GM12878 (cell line): Measurements from ENCODE around the gene FBXW8. TPM values are rescaled to one million over a fixed set of nuclear protein-coding genes. Genes with fewer than 3 reads are reported as not detected.

Experiments used
- ATAC-seq: fragments of 200-7000 bp; cut with Tn5 transposase; 3 replicates; pipeline ENCODE4 v1.9.1; 2020; ENCODE audit warnings: mild to moderate bottlenecking, moderate library complexity
- BruUV-seq: library from RNA; stranded (reverse); fragments of 400-500 nt; replicated peaks from 2 replicates; lab custom pipeline; 2021; lab: Mats Ljungman, UMichigan
- CTCF ChIA-PET: fragments of 300-600 bp; sonication (Branson Sonifier 250); formaldehyde crosslinking; extraction: SDS; loops from one replicate; lab custom pipeline; 2021; ENCODE audit warnings: inconsistent platforms; lab: Yijun Ruan, JAX
- POLR2A ChIA-PET: fragments of 350-600 bp; formaldehyde crosslinking; extraction: SDS; loops from one replicate; lab custom pipeline; 2021; ENCODE audit warnings: inconsistent platforms; lab: Charles Lee
- RAD21 ChIA-PET: fragments of 300-600 bp; sonication (Branson Sonifier 250); formaldehyde crosslinking; loops from one replicate; lab custom pipeline; 2023; ENCODE audit warnings: antibody characterized with exemption; ENCODE audit not compliant: unreplicated experiment; lab: Charles Lee
- SMC1A ChIA-PET: fragments of 300-600 bp; sonication (Branson Sonifier 250); formaldehyde crosslinking; loops from one replicate; lab custom pipeline; 2023; ENCODE audit not compliant: unreplicated experiment, uncharacterized antibody; lab: Charles Lee
- DNase-seq: peaks from one replicate; pipeline ENCODE4 v3.0.0-alpha.2; 2011; ENCODE audit warnings: low read depth, low spot score
- FAIRE-seq: peaks from 3 replicates; lab custom pipeline; 2011; peaks lifted over from hg19 to GRCh38; lab: Jason Lieb, UNC
- H2AFZ ChIP-seq: 2 replicates; pipeline ENCODE4 v1.6.0; 2011; ENCODE audit warnings: low read depth, low read length, control low read depth; ENCODE audit not compliant: control insufficient read depth
- H3K27ac ChIP-seq: 2 replicates; pipeline ENCODE4 v1.5.1; 2011; ENCODE audit warnings: control low read depth; ENCODE audit not compliant: control insufficient read depth, insufficient read depth
- H3K27me3 ChIP-seq, 2 experiments: replicated peaks in 1 of 2; 2 replicates each; pipeline versions ENCODE4 v1.6.0 to v1.6.1; 2011; ENCODE audit warnings: low read length in 1 of 2; ENCODE audit not compliant: control insufficient read depth in 2 of 2, insufficient read depth in 2 of 2
- H3K36me3 ChIP-seq, 2 experiments: 2 replicates each; pipeline ENCODE4 v1.5.1; 2011; ENCODE audit warnings: low read length in 1 of 2; ENCODE audit not compliant: control insufficient read depth in 2 of 2, insufficient read depth in 2 of 2
- H3K4me1 ChIP-seq: 2 replicates; pipeline ENCODE4 v1.6.1; 2011; ENCODE audit warnings: mild to moderate bottlenecking, low read length, moderate library complexity, mixed read lengths; ENCODE audit not compliant: control insufficient read depth, insufficient read depth
- H3K4me2 ChIP-seq: 2 replicates; pipeline ENCODE4 v1.6.0; 2011; ENCODE audit warnings: control low read depth; ENCODE audit not compliant: control insufficient read depth, insufficient read depth
- H3K4me3 ChIP-seq: fragments of 200-600 bp; sonication (generic); 2 replicates; pipeline ENCODE4 v1.5.1; 2016
- H3K79me2 ChIP-seq: 2 replicates; pipeline ENCODE4 v1.6.0; 2011; ENCODE audit warnings: low read length; ENCODE audit not compliant: control insufficient read depth, insufficient read depth
- H3K9ac ChIP-seq: 2 replicates; pipeline ENCODE4 v1.8.0; 2011; ENCODE audit warnings: low read length, control low read depth, mixed read lengths; ENCODE audit not compliant: control insufficient read depth, insufficient read depth
- H3K9me3 ChIP-seq: replicated peaks from 3 replicates; pipeline ENCODE4 v1.5.1; 2011; ENCODE audit warnings: mild to moderate bottlenecking, low read length; ENCODE audit not compliant: control insufficient read depth, insufficient read depth
- H4K20me1 ChIP-seq: 2 replicates; pipeline ENCODE4 v1.6.0; 2011; ENCODE audit not compliant: control insufficient read depth, insufficient read depth
- HDAC6 ChIP-seq: fragments of 200-600 bp; sonication (generic); IDR thresholded peaks from one replicate; pipeline ENCODE4 v1.8.0; 2017; ENCODE audit warnings: antibody characterized with exemption; ENCODE audit not compliant: unreplicated experiment
- KLF5 ChIP-seq: fragments of 450-650 bp; IDR thresholded peaks from 2 replicates; pipeline ENCODE4 v1.6.1; 2014; ENCODE audit warnings: mild to moderate bottlenecking; ENCODE audit not compliant: partially characterized antibody
- MEF2B ChIP-seq: fragments of 450-650 bp; IDR thresholded peaks from 2 replicates; pipeline ENCODE4 v1.6.1; 2018; ENCODE audit warnings: mild to moderate bottlenecking, moderate library complexity; ENCODE audit not compliant: partially characterized antibody, poor library complexity, severe bottlenecking
- MYB ChIP-seq: fragments of 150-350 bp; IDR thresholded peaks from 2 replicates; pipeline ENCODE4 v1.6.1; 2014; ENCODE audit warnings: mild to moderate bottlenecking, low read depth, low read length, borderline replicate concordance
- MYC ChIP-seq: IDR thresholded peaks from 2 replicates; pipeline ENCODE4 v1.6.1; 2011; ENCODE audit warnings: mild to moderate bottlenecking, low read length, moderate library complexity, inconsistent platforms; ENCODE audit not compliant: insufficient read depth, insufficient replicate concordance, insufficient read length, severe bottlenecking
- NFIC ChIP-seq: IDR thresholded peaks from 2 replicates; pipeline ENCODE4 v1.6.1; 2012; ENCODE audit warnings: low read depth, mild to moderate bottlenecking, inconsistent platforms, low read length, moderate library complexity
- NR2F1 ChIP-seq: fragments of 450-650 bp; conservative IDR thresholded peaks from 2 replicates; pipeline ENCODE4 v1.6.1; 2017; ENCODE audit warnings: mild to moderate bottlenecking
- PAX8 ChIP-seq: fragments of 450-650 bp; IDR thresholded peaks from 2 replicates; pipeline ENCODE4 v1.6.1; 2017; ENCODE audit warnings: mild to moderate bottlenecking, moderate library complexity
- SMARCA5 ChIP-seq: fragments of 450-650 bp; IDR thresholded peaks from 2 replicates; pipeline ENCODE4 v1.6.1; 2017; ENCODE audit warnings: mild to moderate bottlenecking
- SRF ChIP-seq, 2 experiments: IDR thresholded peaks; 2 replicates each; pipeline ENCODE4 v1.6.1; 2011; ENCODE audit warnings: low read depth in 2 of 2, low read length in 2 of 2, mild to moderate bottlenecking in 1 of 2, moderate library complexity in 1 of 2
- SUPT20H ChIP-seq: IDR thresholded peaks from 2 replicates; pipeline ENCODE4 v1.6.1; 2011; ENCODE audit warnings: low read depth, mild to moderate bottlenecking, low read length, moderate library complexity, borderline replicate concordance; ENCODE audit not compliant: control insufficient read depth
- TCF12 ChIP-seq: IDR thresholded peaks from 2 replicates; pipeline ENCODE4 v1.6.1; 2011; ENCODE audit warnings: low read depth, mild to moderate bottlenecking, low read length
- TCF7 ChIP-seq: IDR thresholded peaks from 2 replicates; pipeline ENCODE4 v1.6.1; 2014; ENCODE audit warnings: antibody characterized with exemption, borderline replicate concordance
- WGBS: methylation state at CpG from one replicate; pipeline ENCODE4 v1.1.6; 2016; ENCODE audit warnings: low lambda C conversion rate; ENCODE audit not compliant: insufficient replicate concordance, insufficient coverage; ENCODE audit errors: missing lambda C conversion rate; 5-methylcytosine and 5-hydroxymethylcytosine counted together
- in situ Hi-C: fragments of 300-500 bp; cut with MboI; formaldehyde crosslinking; loops from 9 replicates; pipeline ENCODE4 v1.14.3; 2018; ENCODE audit warnings: mixed read lengths
- intact Hi-C: fragments of 100-400 bp; cut with micrococcal nuclease; formaldehyde crosslinking; loops from one replicate; pipeline ENCODE4 v1.14.2; 2022; ENCODE audit not compliant: unreplicated experiment
- polyA plus RNA-seq, 11 experiments: library from polyadenylated mRNA; depleted of rRNA in 4 of 11; unstranded in 6 of 11; stranded (reverse) in 5 of 11; fragments of >200 nt; fragmentation: Nextera tagmentation in 4 of 11; fragmentation: Illumina TruSeq in 1 of 11; extraction: Ambion mirVana in 4 of 11; extraction: Trizol in 1 of 11; gene quantifications; 1 replicate in 1 of 11; 2 replicates in 10 of 11; pipeline versions ENCODE4 v1.2.1 to v1.2.3, GENCODE V29; 2011 to 2016; ENCODE audit warnings: inconsistent platforms in 2 of 11, missing spikeins in 2 of 11, low read depth in 1 of 11
- total RNA-seq, 4 experiments: library from RNA; depleted of rRNA in 3 of 4; stranded (reverse); fragments of >200 nt in 3 of 4; fragmentation: Illumina TruSeq in 1 of 4; extraction: Trizol in 1 of 4; gene quantifications; 2 replicates each; pipeline versions ENCODE4 v1.2.1 to v1.2.3, GENCODE V29; 2013 to 2021
- TF ChIP-seq, protein P1 (sequence below): fragments of 450-650 bp; IDR thresholded peaks from 2 replicates; pipeline ENCODE4 v1.6.1; 2017; ENCODE audit warnings: mild to moderate bottlenecking, low read depth, inconsistent platforms; ENCODE audit not compliant: poor library complexity, severe bottlenecking
- TF ChIP-seq, protein P2 (sequence below): IDR thresholded peaks from 2 replicates; pipeline ENCODE4 v1.6.1; 2011; ENCODE audit warnings: mild to moderate bottlenecking, low read depth, low read length, moderate library complexity; ENCODE audit not compliant: insufficient replicate concordance
- TF ChIP-seq, protein P3 (sequence below): IDR thresholded peaks from 2 replicates; pipeline ENCODE4 v1.6.1; 2011; ENCODE audit warnings: low read depth, mild to moderate bottlenecking, low read length, moderate library complexity, borderline replicate concordance; ENCODE audit errors: extremely low read depth
- TF ChIP-seq, protein P4 (sequence below): fragments of 450-650 bp; IDR thresholded peaks from 2 replicates; pipeline ENCODE4 v1.6.1; 2014; ENCODE audit warnings: mild to moderate bottlenecking

The FBXW8 gene
- total and polyA plus RNA-seq, 10 of the 15 experiments (the other 5 are each of a cell fraction or from before 2014, with no cell fraction given) = 0.49 to 7.5 (median 4.4) TPM

DNA sequence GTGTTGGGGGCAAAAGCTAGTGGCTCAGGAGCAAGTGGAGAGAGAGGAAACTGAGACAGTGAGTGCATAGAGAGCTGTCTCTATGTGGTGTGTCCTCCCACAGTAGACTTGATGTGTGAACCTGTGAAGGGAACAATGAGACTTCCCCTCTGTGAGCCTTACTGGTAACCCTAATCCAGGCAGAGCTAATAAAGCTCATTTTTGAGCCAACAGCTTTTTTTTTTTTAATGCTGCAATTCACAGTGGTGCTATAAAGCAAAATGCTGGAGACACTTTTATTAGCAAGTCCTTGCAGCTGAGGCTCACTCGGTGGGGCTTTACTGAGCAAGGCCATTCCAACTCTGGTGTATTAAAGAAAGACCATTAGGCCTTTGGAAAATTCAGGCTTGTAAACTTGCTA lies 26.9 kb downstream of the FBXW8 start (continued):
- TF ChIP-seq MEF2B = no peak
- TF ChIP-seq, protein P1, sequence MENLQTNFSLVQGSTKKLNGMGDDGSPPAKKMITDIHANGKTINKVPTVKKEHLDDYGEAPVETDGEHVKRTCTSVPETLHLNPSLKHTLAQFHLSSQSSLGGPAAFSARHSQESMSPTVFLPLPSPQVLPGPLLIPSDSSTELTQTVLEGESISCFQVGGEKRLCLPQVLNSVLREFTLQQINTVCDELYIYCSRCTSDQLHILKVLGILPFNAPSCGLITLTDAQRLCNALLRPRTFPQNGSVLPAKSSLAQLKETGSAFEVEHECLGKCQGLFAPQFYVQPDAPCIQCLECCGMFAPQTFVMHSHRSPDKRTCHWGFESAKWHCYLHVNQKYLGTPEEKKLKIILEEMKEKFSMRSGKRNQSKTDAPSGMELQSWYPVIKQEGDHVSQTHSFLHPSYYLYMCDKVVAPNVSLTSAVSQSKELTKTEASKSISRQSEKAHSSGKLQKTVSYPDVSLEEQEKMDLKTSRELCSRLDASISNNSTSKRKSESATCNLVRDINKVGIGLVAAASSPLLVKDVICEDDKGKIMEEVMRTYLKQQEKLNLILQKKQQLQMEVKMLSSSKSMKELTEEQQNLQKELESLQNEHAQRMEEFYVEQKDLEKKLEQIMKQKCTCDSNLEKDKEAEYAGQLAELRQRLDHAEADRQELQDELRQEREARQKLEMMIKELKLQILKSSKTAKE = no peak
- no peak for TF ChIP-seq MYB

DNA sequence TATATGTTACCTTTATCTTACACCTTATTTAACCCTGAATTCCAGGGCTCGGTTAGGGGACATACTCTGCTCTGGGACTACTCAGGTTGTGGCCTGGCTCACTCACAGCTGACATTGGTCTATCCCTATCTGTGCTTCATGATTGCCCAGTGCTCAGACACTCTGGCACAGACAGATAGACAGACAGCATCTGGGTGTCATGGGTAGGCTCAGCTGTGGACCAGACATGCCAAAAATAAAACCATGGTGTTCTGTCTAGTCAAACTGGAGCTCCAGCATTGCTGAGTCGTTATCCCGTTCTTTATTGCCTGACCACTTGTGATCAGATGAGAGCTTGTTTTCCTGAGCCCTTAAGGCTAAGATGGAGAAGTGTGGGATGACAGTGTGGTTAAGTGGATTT lies 29.0 kb downstream of the FBXW8 start:
- intact Hi-C loops (no loop called here), in situ Hi-C loops (no loop called here)
- no peak for DNase-seq
- Histone ChIP-seq H3K4me3 (no peak overlapping the region), H3K79me2 (no peaks in the 10 kb centered on the region), H2AFZ (no peak overlapping the region), H4K20me1 (no peaks in the 10 kb centered on the region; the same call in 1 of the 2 replicates), H3K27me3 (no peaks in the 10 kb centered on the region), H3K4me1 (no peaks in the 10 kb centered on the region), H3K9ac (no peak overlapping the region), H3K27ac (no peak overlapping the region), H3K36me3 (peaks cover 0 to 3% of the 10 kb centered on the region in 2 experiments; a peak in 1 of 4 replicates), H3K4me2 (no peak overlapping the region), H3K9me3 (peaks cover 7% of the 10 kb centered on the region; the same call in 2 of the 3 replicates)
- SMC1A ChIA-PET = no interaction called here
- POLR2A ChIA-PET = no interaction called here
- CTCF ChIA-PET = interaction anchor here (0.6 to 1.1 kb wide), 2 partner anchors 19 to 938 kb away, joined by 3 to 5 read pairs; no protein-coding TSS in a partner anchor
- no peak for ATAC-seq
- FAIRE-seq = no peak
- no TSS peak for BruUV-seq
- RAD21 ChIA-PET = no interaction called here
- 86% methylated on average over 3 of the region's 3 CpGs for WGBS
- TF ChIP-seq HDAC6 (no peak), KLF5 (no peak), MYC (no peak), PAX8 (no peak), TCF12 (no peak), NFIC (no peak), TCF7 (no peak), SMARCA5 (no peak), SRF (IDR thresholded peaks at IDR 0.05; ENCODE audit: low read depth in 2 of 2, low read length in 2 of 2) (no peak), NR2F1 (no peak), SUPT20H (no peak)
- TF ChIP-seq, protein P2, sequence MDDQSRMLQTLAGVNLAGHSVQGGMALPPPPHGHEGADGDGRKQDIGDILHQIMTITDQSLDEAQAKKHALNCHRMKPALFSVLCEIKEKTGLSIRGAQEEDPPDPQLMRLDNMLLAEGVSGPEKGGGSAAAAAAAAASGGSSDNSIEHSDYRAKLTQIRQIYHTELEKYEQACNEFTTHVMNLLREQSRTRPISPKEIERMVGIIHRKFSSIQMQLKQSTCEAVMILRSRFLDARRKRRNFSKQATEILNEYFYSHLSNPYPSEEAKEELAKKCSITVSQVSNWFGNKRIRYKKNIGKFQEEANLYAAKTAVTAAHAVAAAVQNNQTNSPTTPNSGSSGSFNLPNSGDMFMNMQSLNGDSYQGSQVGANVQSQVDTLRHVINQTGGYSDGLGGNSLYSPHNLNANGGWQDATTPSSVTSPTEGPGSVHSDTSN = no peak
- TF ChIP-seq, protein P3, sequence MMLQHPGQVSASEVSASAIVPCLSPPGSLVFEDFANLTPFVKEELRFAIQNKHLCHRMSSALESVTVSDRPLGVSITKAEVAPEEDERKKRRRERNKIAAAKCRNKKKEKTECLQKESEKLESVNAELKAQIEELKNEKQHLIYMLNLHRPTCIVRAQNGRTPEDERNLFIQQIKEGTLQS = no peak
- TF ChIP-seq, protein P4, sequence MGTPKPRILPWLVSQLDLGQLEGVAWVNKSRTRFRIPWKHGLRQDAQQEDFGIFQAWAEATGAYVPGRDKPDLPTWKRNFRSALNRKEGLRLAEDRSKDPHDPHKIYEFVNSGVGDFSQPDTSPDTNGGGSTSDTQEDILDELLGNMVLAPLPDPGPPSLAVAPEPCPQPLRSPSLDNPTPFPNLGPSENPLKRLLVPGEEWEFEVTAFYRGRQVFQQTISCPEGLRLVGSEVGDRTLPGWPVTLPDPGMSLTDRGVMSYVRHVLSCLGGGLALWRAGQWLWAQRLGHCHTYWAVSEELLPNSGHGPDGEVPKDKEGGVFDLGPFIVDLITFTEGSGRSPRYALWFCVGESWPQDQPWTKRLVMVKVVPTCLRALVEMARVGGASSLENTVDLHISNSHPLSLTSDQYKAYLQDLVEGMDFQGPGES = no peak
